HepG2 (cell line): Measurements from ENCODE around the gene CENATAC. TPM values are rescaled to one million over a fixed set of nuclear protein-coding genes. Genes with fewer than 3 reads are reported as not detected.
A peak's percentile ranks its signal among the peaks of the same experiment; 100 is the strongest.

Experiments used
- HNF4A ChIP-seq: sonication (generic); formaldehyde crosslinking; IDR thresholded peaks from 2 replicates; pipeline ENCODE4 v1.4.0; 2020; ENCODE audit warnings: missing genetic modification reagents
- HNRNPK ChIP-seq: fragments of 200-400 bp; formaldehyde crosslinking; IDR thresholded peaks from 2 replicates; pipeline ENCODE4 v1.6.1; 2018; ENCODE audit warnings: low read length, low read depth, moderate library complexity, mild to moderate bottlenecking; ENCODE audit not compliant: poor library complexity, severe bottlenecking
- JARID2 ChIP-seq: sonication (generic); formaldehyde crosslinking; IDR thresholded peaks from 2 replicates; pipeline ENCODE4 v1.8.1; 2023; ENCODE audit warnings: missing genetic modification reagents, inconsistent platforms; ENCODE audit not compliant: insufficient replicate concordance
- MXD4 ChIP-seq: IDR thresholded peaks from 2 replicates; pipeline ENCODE4 v1.6.1; 2016; ENCODE audit warnings: mild to moderate bottlenecking, missing biosample characterization, missing genetic modification reagents
- NR2F1 ChIP-seq, 2 experiments: fragments of 450-650 bp in 1 of 2; formaldehyde crosslinking in 1 of 2; IDR thresholded peaks; 2 replicates each; pipeline versions ENCODE4 v1.5.0 to v1.6.1; 2016 to 2020; ENCODE audit warnings: mild to moderate bottlenecking in 1 of 2, missing compliant biosample characterization in 1 of 2, missing genetic modification reagents in 1 of 2, moderate library complexity in 1 of 2
- PCBP2 ChIP-seq: fragments of 200-400 bp; formaldehyde crosslinking; optimal IDR thresholded peaks from 2 replicates; pipeline ENCODE3; 2018; ENCODE audit warnings: low read length, low read depth; ENCODE audit not compliant: poor library complexity, severe bottlenecking
- RAD21 ChIP-seq: fragments of 450-650 bp; formaldehyde crosslinking; IDR thresholded peaks from 2 replicates; pipeline ENCODE4 v1.5.0; 2020; ENCODE audit warnings: mild to moderate bottlenecking
- RCOR2 ChIP-seq: IDR thresholded peaks from 2 replicates; pipeline ENCODE4 v1.6.1; 2016; ENCODE audit warnings: missing biosample characterization, missing genetic modification reagents
- SETDB1 ChIP-seq: sonication (generic); formaldehyde crosslinking; IDR thresholded peaks from 2 replicates; pipeline ENCODE4 v1.5.1; 2020; ENCODE audit warnings: missing genetic modification reagents, mild to moderate bottlenecking, borderline replicate concordance
- SIX1 ChIP-seq: sonication (generic); formaldehyde crosslinking; IDR thresholded peaks from 2 replicates; pipeline ENCODE4 v1.4.0; 2020; ENCODE audit warnings: missing genetic modification reagents, borderline replicate concordance
- SIX4 ChIP-seq: sonication (generic); formaldehyde crosslinking; IDR thresholded peaks from 2 replicates; pipeline ENCODE4 v1.4.0; 2020; ENCODE audit warnings: missing genetic modification reagents
- SP1 ChIP-seq, 2 experiments: fragments of 450-650 bp in 1 of 2; sonication (generic) in 1 of 2; formaldehyde crosslinking in 1 of 2; IDR thresholded peaks; 2 replicates each; pipeline versions ENCODE4 v1.4.0 to v1.6.1; 2016 to 2020; ENCODE audit warnings: missing genetic modification reagents in 1 of 2
- SRSF4 ChIP-seq: fragments of 200-400 bp; formaldehyde crosslinking; IDR thresholded peaks from one replicate; pipeline ENCODE4 v1.6.1; 2018; ENCODE audit warnings: mild to moderate bottlenecking, low read depth, low read length, moderate library complexity; ENCODE audit not compliant: poor library complexity, severe bottlenecking
- ZNF3 ChIP-seq: IDR thresholded peaks from 2 replicates; pipeline ENCODE4 v1.7.0; 2017; ENCODE audit warnings: inconsistent platforms
- ZNF329 ChIP-seq: sonication (generic); formaldehyde crosslinking; IDR thresholded peaks from 2 replicates; pipeline ENCODE4 v1.9.0; 2021; ENCODE audit warnings: low read depth, mild to moderate bottlenecking, missing genetic modification reagents
- ZNF446 ChIP-seq: sonication (generic); formaldehyde crosslinking; IDR thresholded peaks from 2 replicates; pipeline ENCODE4 v1.5.0; 2020; ENCODE audit warnings: mild to moderate bottlenecking, missing genetic modification reagents
- ZNF678 ChIP-seq: sonication (generic); formaldehyde crosslinking; IDR thresholded peaks from 2 replicates; pipeline ENCODE4 v1.4.0; 2020; ENCODE audit warnings: mild to moderate bottlenecking, missing genetic modification reagents
- polyA plus RNA-seq, 8 experiments: library from polyadenylated mRNA; depleted of rRNA in 3 of 8; stranded (reverse) in 7 of 8; unstranded in 1 of 8; fragments of >200 nt; fragmentation: Illumina TruSeq in 4 of 8; extraction: Trizol in 4 of 8; gene quantifications; 2 replicates each; pipeline versions ENCODE4 v1.2.1 to v1.2.3, GENCODE V29; 2011 to 2016; ENCODE audit warnings: low read depth in 4 of 8, missing spikeins in 1 of 8, mixed read lengths in 1 of 8; ENCODE audit not compliant: insufficient read depth in 1 of 8
- total RNA-seq, 5 experiments: library from RNA; depleted of rRNA; stranded (reverse); fragments of >200 nt; fragmentation: Illumina TruSeq; extraction: Trizol; gene quantifications; 2 replicates each; pipeline ENCODE4 v1.2.3, GENCODE V29; 2016; ENCODE audit warnings: low read depth in 1 of 5
- TF ChIP-seq, protein P1 (sequence below): sonication (generic); formaldehyde crosslinking; IDR thresholded peaks from 2 replicates; pipeline ENCODE4 v1.4.0; 2020; ENCODE audit warnings: missing genetic modification reagents
- TF ChIP-seq, protein P2 (sequence below): sonication (generic); formaldehyde crosslinking; IDR thresholded peaks from 2 replicates; pipeline ENCODE4 v1.4.0; 2020; ENCODE audit warnings: missing genetic modification reagents
- TF ChIP-seq, protein P3 (sequence below): IDR thresholded peaks from 2 replicates; pipeline ENCODE4 v1.6.1; 2012; ENCODE audit warnings: inconsistent platforms
- TF ChIP-seq, protein P4 (sequence below): sonication (generic); formaldehyde crosslinking; IDR thresholded peaks from 2 replicates; pipeline ENCODE4 v1.4.0; 2020; ENCODE audit warnings: mild to moderate bottlenecking, missing genetic modification reagents
- TF ChIP-seq, protein P5 (sequence below): IDR thresholded peaks from 2 replicates; pipeline ENCODE4 v1.6.1; 2016

The CENATAC gene
- total and polyA plus RNA-seq, 2 of the 13 experiments (the other 11 are each of a cell fraction or from before 2014, with no cell fraction given): 21.7 to 25.0 TPM

DNA sequence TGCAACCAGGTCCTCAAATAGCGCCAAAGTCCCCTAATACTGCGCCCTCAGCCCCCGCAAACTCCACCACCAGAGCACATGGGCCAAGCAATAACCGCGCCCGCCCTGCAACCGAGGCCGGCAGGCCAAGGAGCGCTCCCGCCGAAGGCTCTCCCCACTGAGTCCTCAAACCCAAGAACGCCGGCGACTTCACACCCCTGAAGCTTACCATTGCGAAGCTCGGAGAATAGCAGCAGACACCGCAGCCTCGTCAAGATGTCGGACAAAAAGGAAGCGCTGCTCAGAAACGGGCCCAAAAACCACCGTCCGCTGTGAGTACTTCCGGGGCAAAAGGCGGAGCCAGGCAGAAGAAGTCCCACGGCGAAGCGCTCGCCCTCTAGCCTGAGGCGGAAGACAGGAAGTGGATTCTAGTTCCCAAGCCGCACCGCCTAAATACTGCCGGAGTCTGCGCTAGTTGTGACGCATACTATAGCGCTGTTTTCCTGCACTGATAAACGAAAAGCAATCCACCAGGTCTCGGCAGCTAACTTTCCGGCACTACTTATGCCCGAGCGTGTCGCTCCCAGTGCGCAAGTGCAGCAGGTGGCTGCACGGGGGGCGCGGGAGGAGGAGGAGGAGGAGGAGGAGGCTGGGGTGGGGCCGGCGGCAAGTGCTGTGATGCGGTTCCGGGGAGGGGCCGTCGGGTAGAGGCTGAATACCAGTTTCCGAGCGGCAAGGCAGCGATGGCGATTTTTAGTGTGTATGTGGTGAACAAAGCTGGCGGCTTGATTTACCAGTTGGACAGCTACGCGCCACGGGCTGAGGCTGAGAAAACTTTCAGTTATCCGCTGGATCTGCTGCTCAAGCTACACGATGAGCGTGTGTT lies 20.4 kb downstream of the CENATAC start, which contains the start of the genes RPS25 and TRAPPC4 (continued):
- TF ChIP-seq, protein P1, sequence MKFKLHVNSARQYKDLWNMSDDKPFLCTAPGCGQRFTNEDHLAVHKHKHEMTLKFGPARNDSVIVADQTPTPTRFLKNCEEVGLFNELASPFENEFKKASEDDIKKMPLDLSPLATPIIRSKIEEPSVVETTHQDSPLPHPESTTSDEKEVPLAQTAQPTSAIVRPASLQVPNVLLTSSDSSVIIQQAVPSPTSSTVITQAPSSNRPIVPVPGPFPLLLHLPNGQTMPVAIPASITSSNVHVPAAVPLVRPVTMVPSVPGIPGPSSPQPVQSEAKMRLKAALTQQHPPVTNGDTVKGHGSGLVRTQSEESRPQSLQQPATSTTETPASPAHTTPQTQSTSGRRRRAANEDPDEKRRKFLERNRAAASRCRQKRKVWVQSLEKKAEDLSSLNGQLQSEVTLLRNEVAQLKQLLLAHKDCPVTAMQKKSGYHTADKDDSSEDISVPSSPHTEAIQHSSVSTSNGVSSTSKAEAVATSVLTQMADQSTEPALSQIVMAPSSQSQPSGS (CRISPR knock-in tag): no peak; the same call in 1 of the 2 replicates
- no peak for TF ChIP-seq SETDB1 (CRISPR knock-in tag)
- TF ChIP-seq, protein P2, sequence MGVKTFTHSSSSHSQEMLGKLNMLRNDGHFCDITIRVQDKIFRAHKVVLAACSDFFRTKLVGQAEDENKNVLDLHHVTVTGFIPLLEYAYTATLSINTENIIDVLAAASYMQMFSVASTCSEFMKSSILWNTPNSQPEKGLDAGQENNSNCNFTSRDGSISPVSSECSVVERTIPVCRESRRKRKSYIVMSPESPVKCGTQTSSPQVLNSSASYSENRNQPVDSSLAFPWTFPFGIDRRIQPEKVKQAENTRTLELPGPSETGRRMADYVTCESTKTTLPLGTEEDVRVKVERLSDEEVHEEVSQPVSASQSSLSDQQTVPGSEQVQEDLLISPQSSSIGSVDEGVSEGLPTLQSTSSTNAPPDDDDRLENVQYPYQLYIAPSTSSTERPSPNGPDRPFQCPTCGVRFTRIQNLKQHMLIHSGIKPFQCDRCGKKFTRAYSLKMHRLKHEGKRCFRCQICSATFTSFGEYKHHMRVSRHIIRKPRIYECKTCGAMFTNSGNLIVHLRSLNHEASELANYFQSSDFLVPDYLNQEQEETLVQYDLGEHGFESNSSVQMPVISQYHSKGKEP: no peak
- peak; percentile 21 for TF ChIP-seq HNRNPK
- TF ChIP-seq SRSF4: no peak
- TF ChIP-seq RCOR2 (CRISPR knock-in tag): no peak
- peak; percentile 27; the same call in 1 of the 2 replicates for TF ChIP-seq ZNF329 (CRISPR knock-in tag)
- TF ChIP-seq, protein P3, sequence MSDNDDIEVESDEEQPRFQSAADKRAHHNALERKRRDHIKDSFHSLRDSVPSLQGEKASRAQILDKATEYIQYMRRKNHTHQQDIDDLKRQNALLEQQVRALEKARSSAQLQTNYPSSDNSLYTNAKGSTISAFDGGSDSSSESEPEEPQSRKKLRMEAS: peak; percentile 79
- no peak for TF ChIP-seq SP1 (IDR thresholded peaks at IDR 0.05)
- peak; percentile 89 for TF ChIP-seq SP1 (CRISPR knock-in tag; IDR thresholded peaks at IDR 0.05)
- no peak; the same call in 1 of the 2 replicates for TF ChIP-seq MXD4
- TF ChIP-seq JARID2 (CRISPR knock-in tag): no peak
- TF ChIP-seq SIX1 (CRISPR knock-in tag): 0 out of 2 replicates have a peak, but pooled peaks have one; percentile 11
- TF ChIP-seq RAD21: 0 out of 2 replicates have a peak, but pooled peaks have one; percentile 4
- peak; percentile 40; the same call in 1 of the 2 replicates for TF ChIP-seq HNF4A (CRISPR knock-in tag)
- TF ChIP-seq, protein P4, sequence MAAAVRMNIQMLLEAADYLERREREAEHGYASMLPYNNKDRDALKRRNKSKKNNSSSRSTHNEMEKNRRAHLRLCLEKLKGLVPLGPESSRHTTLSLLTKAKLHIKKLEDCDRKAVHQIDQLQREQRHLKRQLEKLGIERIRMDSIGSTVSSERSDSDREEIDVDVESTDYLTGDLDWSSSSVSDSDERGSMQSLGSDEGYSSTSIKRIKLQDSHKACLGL (CRISPR knock-in tag): peak; percentile 27; the same call in 1 of the 2 replicates
- TF ChIP-seq ZNF3 (CRISPR knock-in tag): no peak
- TF ChIP-seq PCBP2: no peak
- 0 out of 2 replicates have a peak, but pooled peaks have one; percentile 47 for TF ChIP-seq ZNF446
- TF ChIP-seq SIX4 (CRISPR knock-in tag): no peak; the same call in 1 of the 2 replicates
- no peak; a peak in 1 of 4 replicates for TF ChIP-seq NR2F1 (CRISPR knock-in tag; IDR thresholded peaks at IDR 0.05)
- no peak for TF ChIP-seq ZNF678 (CRISPR knock-in tag)
- TF ChIP-seq, protein P5, sequence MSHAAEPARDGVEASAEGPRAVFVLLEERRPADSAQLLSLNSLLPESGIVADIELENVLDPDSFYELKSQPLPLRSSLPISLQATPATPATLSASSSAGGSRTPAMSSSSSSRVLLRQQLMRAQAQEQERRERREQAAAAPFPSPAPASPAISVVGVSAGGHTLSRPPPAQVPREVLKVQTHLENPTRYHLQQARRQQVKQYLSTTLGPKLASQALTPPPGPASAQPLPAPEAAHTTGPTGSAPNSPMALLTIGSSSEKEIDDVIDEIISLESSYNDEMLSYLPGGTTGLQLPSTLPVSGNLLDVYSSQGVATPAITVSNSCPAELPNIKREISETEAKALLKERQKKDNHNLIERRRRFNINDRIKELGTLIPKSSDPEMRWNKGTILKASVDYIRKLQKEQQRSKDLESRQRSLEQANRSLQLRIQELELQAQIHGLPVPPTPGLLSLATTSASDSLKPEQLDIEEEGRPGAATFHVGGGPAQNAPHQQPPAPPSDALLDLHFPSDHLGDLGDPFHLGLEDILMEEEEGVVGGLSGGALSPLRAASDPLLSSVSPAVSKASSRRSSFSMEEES (CRISPR knock-in tag): no peak; the same call in 1 of the 2 replicates
